GM12878 (cell line): Measurements from ENCODE around the gene FLT3LG. TPM values are rescaled to one million over a fixed set of nuclear protein-coding genes. Genes with fewer than 3 reads are reported as not detected.
A peak's percentile ranks its signal among the peaks of the same experiment; 100 is the strongest.

ENCODE experiments used
- CBX3 ChIP-seq: fragments of 200-600 bp; sonication (generic); IDR thresholded peaks from 2 replicates; pipeline ENCODE4 v1.6.1; 2016; ENCODE audit warnings: low read depth, borderline replicate concordance
- CREM ChIP-seq: IDR thresholded peaks from 2 replicates; pipeline ENCODE4 v1.6.1; 2014; ENCODE audit warnings: antibody characterized with exemption, low read depth
- GATAD2B ChIP-seq: fragments of 450-650 bp; conservative IDR thresholded peaks from 2 replicates; pipeline ENCODE4 v1.6.1; 2017; ENCODE audit warnings: low read depth, mild to moderate bottlenecking, moderate library complexity
- HDGF ChIP-seq: fragments of 450-650 bp; IDR thresholded peaks from 2 replicates; pipeline ENCODE4 v1.6.1; 2016; ENCODE audit warnings: antibody characterized with exemption
- MEF2B ChIP-seq: fragments of 450-650 bp; IDR thresholded peaks from 2 replicates; pipeline ENCODE4 v1.6.1; 2018; ENCODE audit warnings: mild to moderate bottlenecking, moderate library complexity; ENCODE audit not compliant: partially characterized antibody, poor library complexity, severe bottlenecking
- NFIC ChIP-seq: IDR thresholded peaks from 2 replicates; pipeline ENCODE4 v1.6.1; 2012; ENCODE audit warnings: low read depth, mild to moderate bottlenecking, inconsistent platforms, low read length, moderate library complexity
- NR2F1 ChIP-seq: fragments of 450-650 bp; conservative IDR thresholded peaks from 2 replicates; pipeline ENCODE4 v1.6.1; 2017; ENCODE audit warnings: mild to moderate bottlenecking
- NRF1 ChIP-seq: conservative IDR thresholded peaks from 2 replicates; pipeline ENCODE4 v1.6.1; 2011; ENCODE audit warnings: mild to moderate bottlenecking, low read depth, low read length, improper control_type of control experiment
- PAX5 ChIP-seq: IDR thresholded peaks from 2 replicates; pipeline ENCODE4 v1.6.1; 2011; ENCODE audit warnings: low read depth, low read length, borderline replicate concordance
- POU2F2 ChIP-seq: IDR thresholded peaks from 3 replicates; pipeline ENCODE4 v1.6.1; 2011; ENCODE audit warnings: low read depth, mild to moderate bottlenecking, low read length, borderline replicate concordance
- SKIL ChIP-seq: fragments of 450-650 bp; IDR thresholded peaks from 2 replicates; pipeline ENCODE4 v1.6.1; 2017; ENCODE audit warnings: mild to moderate bottlenecking, low read depth, inconsistent platforms; ENCODE audit not compliant: poor library complexity, severe bottlenecking
- SPI1 ChIP-seq: IDR thresholded peaks from 2 replicates; pipeline ENCODE4 v1.6.1; 2011; ENCODE audit warnings: low read depth, mild to moderate bottlenecking, low read length, moderate library complexity, borderline replicate concordance; ENCODE audit not compliant: insufficient read depth
- ZBTB40 ChIP-seq: fragments of 450-650 bp; IDR thresholded peaks from 2 replicates; pipeline ENCODE4 v1.6.1; 2016; ENCODE audit warnings: mild to moderate bottlenecking, moderate library complexity, borderline replicate concordance
- polyA plus RNA-seq, 11 experiments: library from polyadenylated mRNA; depleted of rRNA in 4 of 11; unstranded in 6 of 11; stranded (reverse) in 5 of 11; fragments of >200 nt; fragmentation: Nextera tagmentation in 4 of 11; fragmentation: Illumina TruSeq in 1 of 11; extraction: Ambion mirVana in 4 of 11; extraction: Trizol in 1 of 11; gene quantifications; 1 replicate in 1 of 11; 2 replicates in 10 of 11; pipeline versions ENCODE4 v1.2.1 to v1.2.3, GENCODE V29; 2011 to 2016; ENCODE audit warnings: inconsistent platforms in 2 of 11, missing spikeins in 2 of 11, low read depth in 1 of 11
- total RNA-seq, 4 experiments: library from RNA; depleted of rRNA in 3 of 4; stranded (reverse); fragments of >200 nt in 3 of 4; fragmentation: Illumina TruSeq in 1 of 4; extraction: Trizol in 1 of 4; gene quantifications; 2 replicates each; pipeline versions ENCODE4 v1.2.1 to v1.2.3, GENCODE V29; 2013 to 2021

FLT3LG gene
- total and polyA plus RNA-seq, 10 of the 15 experiments (the other 5 are each of a cell fraction or from before 2014, with no cell fraction given): 0.68 to 13.1 (median 4.3) TPM

GRCh38 chr19:49468746-49469447 lies 5.1 kb upstream of the FLT3LG start (continued):
- TF ChIP-seq ZBTB40 (no peak), NRF1 (no peak), MEF2B (peak; percentile 94), POU2F2 (peak; percentile 12; the same call in 1 of the 3 replicates), GATAD2B (0 out of 2 replicates have a peak, but pooled peaks have one; percentile 28), CREM (peak; percentile 75), NFIC (peak; percentile 59; the same call in 1 of the 2 replicates), SKIL (peak; percentile 61), SPI1 (peak; percentile 52; the same call in 1 of the 2 replicates), NR2F1 (0 out of 2 replicates have a peak, but pooled peaks have one; percentile 34), PAX5 (peak; percentile 45; the same call in 1 of the 2 replicates), CBX3 (no peak), HDGF (0 out of 2 replicates have a peak, but pooled peaks have one; percentile 35)
